Esophagus squamous epithelium (tissue), 4 donors: ENCODE results near the gene DHX57.

Experiments used
- POLR2A ChIP-seq, 4 donors: fragments of 450-650 bp; IDR thresholded peaks; one replicate each; pipeline ENCODE4 v1.6.1; 2017; ENCODE audit warnings: antibody characterized with exemption in 4 of 4, mild to moderate bottlenecking in 4 of 4, moderate library complexity in 3 of 4
- TF ChIP-seq, protein P1 (sequence below), 6 experiments: fragments of 450-650 bp in 4 of 6; fragments of 200-600 bp in 2 of 6; sonication (generic) in 2 of 6; IDR thresholded peaks; one replicate each; pipeline ENCODE4 v1.5.1; 2016 to 2019; ENCODE audit warnings: antibody characterized with exemption in 6 of 6, mild to moderate bottlenecking in 4 of 6, moderate library complexity in 4 of 6

- no peak for TF ChIP-seq POLR2A (IDR thresholded peaks at IDR 0.05)
- TF ChIP-seq, protein P1, sequence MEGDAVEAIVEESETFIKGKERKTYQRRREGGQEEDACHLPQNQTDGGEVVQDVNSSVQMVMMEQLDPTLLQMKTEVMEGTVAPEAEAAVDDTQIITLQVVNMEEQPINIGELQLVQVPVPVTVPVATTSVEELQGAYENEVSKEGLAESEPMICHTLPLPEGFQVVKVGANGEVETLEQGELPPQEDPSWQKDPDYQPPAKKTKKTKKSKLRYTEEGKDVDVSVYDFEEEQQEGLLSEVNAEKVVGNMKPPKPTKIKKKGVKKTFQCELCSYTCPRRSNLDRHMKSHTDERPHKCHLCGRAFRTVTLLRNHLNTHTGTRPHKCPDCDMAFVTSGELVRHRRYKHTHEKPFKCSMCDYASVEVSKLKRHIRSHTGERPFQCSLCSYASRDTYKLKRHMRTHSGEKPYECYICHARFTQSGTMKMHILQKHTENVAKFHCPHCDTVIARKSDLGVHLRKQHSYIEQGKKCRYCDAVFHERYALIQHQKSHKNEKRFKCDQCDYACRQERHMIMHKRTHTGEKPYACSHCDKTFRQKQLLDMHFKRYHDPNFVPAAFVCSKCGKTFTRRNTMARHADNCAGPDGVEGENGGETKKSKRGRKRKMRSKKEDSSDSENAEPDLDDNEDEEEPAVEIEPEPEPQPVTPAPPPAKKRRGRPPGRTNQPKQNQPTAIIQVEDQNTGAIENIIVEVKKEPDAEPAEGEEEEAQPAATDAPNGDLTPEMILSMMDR (IDR thresholded peaks at IDR 0.05): no peak
Observed at GRCh38 chr2:38748943-38749804, 126.6 kb downstream of the DHX57 start.
